ENCODE data around the gene KIFBP.
"Not testable (repeated sequence)": the region's sequence is repeated elsewhere in the genome, so short reads cannot be mapped to it uniquely, and the experiment has no call there.

Gene KIFBP

GRCh38 chr10:69004821-69005220 lies 16.2 kb downstream of the KIFBP start:
- DNase-seq (ENCODE audit: low read depth in 2 of 2), result peak; percentile 15 to 21

- no peak for DNase-seq (ENCODE audit: low read depth in 2 of 2)
These were observed 17.3 kb downstream of the KIFBP start for GRCh38 chr10:69005704-69006485.

GRCh38 chr10:69007260-69007659 lies 18.7 kb downstream of the KIFBP start:
- no peak for DNase-seq (ENCODE audit: low read depth in 2 of 2)

- peak; percentile 37 to 58 for DNase-seq (ENCODE audit: low read depth in 2 of 2)
These were observed 20.8 kb downstream of the KIFBP start for GRCh38 chr10:69009360-69009759.

GRCh38 chr10:69010151-69010640 lies 21.6 kb downstream of the KIFBP start:
- no peak for DNase-seq (ENCODE audit: low read depth in 2 of 2)

- not testable (repeated sequence) for DNase-seq (ENCODE audit: low read depth in 2 of 2)
These were observed 24.2 kb downstream of the KIFBP start for GRCh38 chr10:69012778-69013177.

- no peak for DNase-seq (ENCODE audit: low read depth in 2 of 2)
These were observed 25.6 kb downstream of the KIFBP start for GRCh38 chr10:69014171-69014570.

GRCh38 chr10:69018613-69019012 lies 30.0 kb downstream of the KIFBP start:
- no peak for DNase-seq (ENCODE audit: low read depth in 2 of 2)

GRCh38 chr10:69022611-69023010 lies 34.0 kb downstream of the KIFBP start:
- DNase-seq (ENCODE audit: low read depth in 2 of 2), result no peak

- no peak for DNase-seq (ENCODE audit: low read depth in 2 of 2)
These were observed 36.8 kb downstream of the KIFBP start for GRCh38 chr10:69025370-69025896.

- no peak for DNase-seq (ENCODE audit: low read depth in 2 of 2)
These were observed 44.7 kb downstream of the KIFBP start for GRCh38 chr10:69033256-69033655.

- no peak for DNase-seq (ENCODE audit: low read depth in 2 of 2)
These were observed 48.9 kb downstream of the KIFBP start for GRCh38 chr10:69037489-69037888.

GRCh38 chr10:69040904-69041303 lies 52.3 kb downstream of the KIFBP start:
- DNase-seq (ENCODE audit: low read depth in 2 of 2), result not testable (repeated sequence)

- no peak for DNase-seq (ENCODE audit: low read depth in 2 of 2)
These were observed 53.8 kb downstream of the KIFBP start for GRCh38 chr10:69042417-69042816.

- DNase-seq (ENCODE audit: low read depth in 2 of 2), result no peak
These were observed 54.2 kb downstream of the KIFBP start for GRCh38 chr10:69042838-69043237.

GRCh38 chr10:69043931-69044531 lies 55.4 kb downstream of the KIFBP start:
- no peak for DNase-seq (ENCODE audit: low read depth in 2 of 2)

GRCh38 chr10:69044546-69044945 lies 55.9 kb downstream of the KIFBP start:
- no peak for DNase-seq (ENCODE audit: low read depth in 2 of 2)

- no peak for DNase-seq (ENCODE audit: low read depth in 2 of 2)
These were observed 57.1 kb downstream of the KIFBP start for GRCh38 chr10:69045441-69046300.

- no peak for DNase-seq (ENCODE audit: low read depth in 2 of 2)
These were observed 58.7 kb downstream of the KIFBP start for GRCh38 chr10:69047111-69047832.

- no peak for DNase-seq (ENCODE audit: low read depth in 2 of 2)
These were observed 59.5 kb downstream of the KIFBP start for GRCh38 chr10:69048103-69048502.

GRCh38 chr10:69049566-69049961 lies 61.0 kb downstream of the KIFBP start:
- DNase-seq (ENCODE audit: low read depth in 2 of 2), result no peak
